ENCODE results near the gene EVI2B.
"Not testable (repeated sequence)": the region's sequence is repeated elsewhere in the genome, so short reads cannot be mapped to it uniquely, and the experiment has no call there.

EVI2B gene

DNA sequence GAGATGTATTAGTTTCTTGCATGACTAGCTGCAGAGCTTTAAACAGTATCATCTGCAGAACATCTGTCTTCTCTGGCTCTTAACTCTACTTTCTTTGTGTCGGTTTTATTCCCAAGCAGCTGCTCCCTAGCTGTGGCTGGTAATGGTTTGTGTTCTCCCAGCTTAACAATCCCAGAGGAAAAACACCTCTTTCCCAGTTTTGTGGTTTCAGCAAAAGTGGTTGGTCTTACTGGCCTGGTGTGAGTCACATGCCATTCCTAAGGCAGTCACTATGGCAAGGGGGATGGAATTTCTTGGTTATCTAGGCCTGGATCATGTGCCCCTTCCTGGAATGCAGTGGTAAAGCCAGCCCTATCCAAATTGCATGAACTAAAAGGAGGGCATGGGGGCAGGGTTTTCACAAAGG, 44.3 kb downstream of the EVI2B start:
- no peak for DNase-seq (ENCODE audit: low spot score)

DNA sequence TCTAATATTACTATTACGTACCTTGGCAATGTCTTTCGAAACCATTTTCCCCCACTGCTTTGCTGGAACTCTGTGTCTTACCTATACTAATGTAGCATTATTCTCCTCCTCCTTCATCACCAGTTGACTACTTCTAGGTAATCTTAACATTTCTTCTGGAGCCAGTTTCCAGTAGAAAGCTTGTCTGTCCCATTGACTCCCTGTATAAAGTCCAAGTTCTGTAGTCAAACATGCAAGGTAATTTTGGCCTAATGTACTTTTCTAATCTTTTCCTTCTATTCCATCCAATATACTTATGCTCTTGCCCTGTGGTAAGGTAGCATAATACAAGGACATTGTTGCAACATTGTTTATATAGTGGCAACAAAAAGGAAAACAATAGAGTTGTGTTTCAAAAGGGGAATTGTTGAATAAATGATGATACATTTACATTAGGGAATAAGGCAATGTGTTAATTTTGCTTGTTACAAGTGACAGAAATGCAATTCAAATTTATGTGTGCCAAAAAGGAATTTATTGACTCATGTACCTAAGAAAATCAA, 44.7 kb downstream of the EVI2B start:
- no peak for DNase-seq (ENCODE audit: low spot score)

DNA sequence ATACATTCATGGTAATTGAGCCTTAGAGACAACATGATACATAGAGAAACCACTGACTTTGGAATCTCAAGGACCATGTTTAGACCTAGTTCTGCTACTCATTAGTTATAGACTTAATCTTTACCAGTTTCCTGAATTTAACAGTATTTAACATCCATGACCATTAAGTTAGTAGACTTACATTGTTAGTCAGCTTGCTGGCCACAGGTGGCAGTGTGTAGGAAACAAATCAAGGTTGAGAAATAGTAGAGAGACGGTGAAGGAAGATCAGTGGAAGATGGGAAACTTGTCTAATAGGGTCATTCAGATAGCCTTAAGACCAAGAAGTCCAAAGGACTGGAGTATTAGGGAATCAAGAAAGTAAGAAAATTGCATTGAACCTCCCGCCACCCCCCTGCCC, 47.8 kb downstream of the EVI2B start:
- no peak for DNase-seq (ENCODE audit: low spot score)

DNA sequence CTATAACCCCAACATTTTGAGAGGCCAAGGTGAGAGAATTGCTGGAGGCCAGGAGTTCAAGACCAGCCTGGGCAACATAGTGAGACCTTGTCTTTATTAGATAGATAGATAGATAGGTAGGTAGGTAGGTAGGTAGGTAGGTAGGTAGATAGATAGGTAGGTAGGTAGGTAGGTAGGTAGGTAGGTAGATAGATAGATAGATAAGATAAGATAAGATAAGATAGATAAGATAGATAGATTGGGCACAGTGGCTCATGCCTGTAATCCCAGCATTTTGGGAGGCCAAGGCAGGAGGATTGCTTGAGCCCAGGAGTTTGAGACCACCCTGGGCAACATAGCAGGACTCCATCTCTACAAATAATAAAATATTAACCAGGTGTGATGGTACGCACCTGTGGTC, 50.9 kb downstream of the EVI2B start:
- not testable (repeated sequence) for DNase-seq (ENCODE audit: low spot score)

DNA sequence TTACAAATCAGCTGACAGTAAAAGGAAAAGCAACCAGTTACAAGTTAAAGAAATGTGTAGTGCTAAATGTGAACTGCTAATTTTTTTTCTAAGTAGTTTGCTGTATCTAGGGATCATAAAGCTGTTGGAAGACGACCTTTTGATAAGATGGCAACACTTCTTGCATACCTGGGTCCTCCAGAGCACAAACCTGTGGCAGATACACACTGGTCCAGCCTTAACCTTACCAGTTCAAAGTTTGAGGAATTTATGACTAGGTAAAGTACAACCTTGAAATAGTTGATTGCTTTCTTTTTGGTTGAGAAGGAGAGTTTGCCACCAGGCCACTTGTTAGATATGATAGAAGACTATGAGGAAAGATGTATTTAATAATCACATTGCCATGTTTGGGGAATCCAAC, 52.3 kb downstream of the EVI2B start:
- DNase-seq (ENCODE audit: low spot score) = no peak

DNA sequence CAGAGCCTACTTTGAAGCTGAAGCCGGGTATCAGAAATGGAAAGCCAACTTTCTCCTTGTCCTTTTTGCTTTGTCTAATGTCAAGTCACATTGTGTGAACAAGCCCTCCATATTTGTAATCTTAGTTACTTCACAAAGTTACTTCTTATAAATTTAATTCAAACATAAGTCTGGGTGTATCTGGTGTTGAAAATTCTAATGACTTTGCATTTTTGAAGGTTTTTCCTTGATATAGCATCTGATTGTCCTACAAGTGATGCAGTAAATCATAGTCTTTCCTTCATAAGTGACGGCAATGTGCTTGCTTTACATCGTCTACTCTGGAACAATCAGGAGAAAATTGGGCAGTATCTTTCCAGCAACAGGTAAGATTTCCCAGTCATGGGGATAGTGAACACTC, 53.7 kb downstream of the EVI2B start:
- DNase-seq (ENCODE audit: low spot score) = no peak

DNA sequence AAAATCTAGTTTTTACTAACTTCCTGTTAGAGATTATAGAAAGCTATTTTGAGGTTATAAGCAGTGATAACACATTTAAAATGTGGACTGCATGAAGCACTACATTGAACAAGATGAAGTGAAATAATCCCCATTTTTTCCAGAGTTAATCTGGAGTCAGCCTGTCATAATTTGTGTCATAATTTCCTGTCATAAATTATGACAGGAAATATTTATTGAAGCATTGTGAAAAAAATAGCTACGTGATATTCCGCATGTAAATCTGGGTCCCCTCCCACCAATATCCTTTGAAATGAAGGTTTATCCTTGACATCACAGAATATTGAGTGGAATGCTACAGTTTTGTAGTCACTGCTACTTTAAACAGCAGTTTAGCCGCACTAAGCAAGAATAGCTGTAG, 56.9 kb downstream of the EVI2B start:
- no peak for DNase-seq (ENCODE audit: low spot score)

DNA sequence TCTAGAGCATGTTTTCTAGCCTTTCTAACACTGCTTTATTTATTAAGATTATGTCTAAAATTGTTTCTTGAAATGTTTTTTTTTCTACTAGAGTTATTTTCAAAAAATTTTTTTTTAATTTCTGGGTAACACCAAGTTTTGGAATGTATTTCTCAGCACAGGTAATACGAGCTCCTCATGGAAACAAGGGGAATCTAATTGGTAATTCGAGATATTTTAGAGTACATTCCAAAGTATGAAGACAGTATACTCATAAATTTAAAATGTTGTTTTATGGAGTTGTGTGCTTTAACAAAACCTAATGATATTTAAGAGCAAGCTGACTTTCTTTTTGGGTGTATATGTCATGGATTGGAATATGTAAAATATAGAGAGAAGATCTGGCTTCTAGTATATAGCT, 59.2 kb downstream of the EVI2B start:
- DNase-seq (ENCODE audit: low spot score) = no peak

Measured in globus pallidus (tissue), 1 donor.